ENCODE data around the gene FCER2.
"Not testable (repeated sequence)": the region's sequence is repeated elsewhere in the genome, so short reads cannot be mapped to it uniquely, and the experiment has no call there.

The FCER2 gene

DNA sequence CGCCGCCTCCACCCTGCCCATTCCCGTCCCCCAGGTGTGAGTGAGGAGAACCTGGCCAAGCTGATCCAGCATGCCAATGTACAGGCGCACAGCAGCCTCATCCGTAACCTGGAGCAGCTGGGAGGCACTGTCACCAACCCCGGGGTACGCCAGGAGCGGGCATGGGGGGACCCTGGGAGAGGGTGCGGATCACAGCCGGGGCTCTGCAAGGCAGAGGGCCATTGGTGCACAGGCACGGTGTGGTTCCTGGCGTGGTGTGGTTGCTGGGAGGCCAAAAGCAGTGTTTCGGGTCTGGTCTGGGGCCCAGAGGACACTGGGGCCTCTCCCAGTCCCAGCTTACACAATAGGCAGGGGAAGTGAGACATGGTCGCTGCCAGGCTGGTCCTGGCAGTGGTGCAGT lies 56.8 kb downstream of the FCER2 start:
- no peak for DNase-seq

DNA sequence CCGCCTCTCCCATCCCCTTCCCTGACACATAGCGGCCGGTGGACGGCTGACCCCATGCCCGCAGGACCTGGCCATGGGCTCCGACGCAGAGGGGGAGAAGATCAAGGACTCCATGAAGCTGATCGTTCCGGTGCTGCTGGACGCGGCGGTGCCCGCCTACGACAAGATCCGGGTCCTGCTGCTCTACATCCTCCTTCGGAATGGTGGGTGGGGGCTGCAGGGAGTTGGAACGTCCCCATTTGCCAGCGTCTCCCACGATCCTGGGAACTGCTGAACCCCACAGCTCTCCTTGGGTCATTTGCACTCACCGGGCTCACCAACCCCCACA lies 57.4 kb downstream of the FCER2 start:
- no peak for DNase-seq

- not testable (repeated sequence) for DNase-seq
Measured at GRCh38 chr19:7643629-7644549, 58.0 kb downstream of the FCER2 start.

DNA sequence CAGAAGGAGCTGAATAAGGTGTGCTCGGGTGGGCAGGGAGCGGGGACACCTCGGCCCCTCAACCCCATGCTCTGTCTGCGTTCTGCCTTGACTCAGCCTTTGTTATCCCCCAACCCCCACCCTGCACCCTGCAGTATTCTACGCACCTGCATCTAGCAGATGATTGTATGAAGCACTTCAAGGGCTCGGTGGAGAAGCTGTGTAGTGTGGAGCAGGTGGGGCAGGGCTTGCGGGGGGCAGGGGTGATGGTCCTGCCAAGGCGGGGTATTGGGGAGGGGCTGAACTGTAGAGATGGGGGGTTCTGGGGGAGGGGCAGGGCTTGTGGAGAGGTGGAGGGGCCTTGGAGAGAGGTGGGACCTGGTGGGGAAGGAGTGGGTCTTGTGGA lies 58.9 kb downstream of the FCER2 start:
- DNase-seq, result no peak

DNA sequence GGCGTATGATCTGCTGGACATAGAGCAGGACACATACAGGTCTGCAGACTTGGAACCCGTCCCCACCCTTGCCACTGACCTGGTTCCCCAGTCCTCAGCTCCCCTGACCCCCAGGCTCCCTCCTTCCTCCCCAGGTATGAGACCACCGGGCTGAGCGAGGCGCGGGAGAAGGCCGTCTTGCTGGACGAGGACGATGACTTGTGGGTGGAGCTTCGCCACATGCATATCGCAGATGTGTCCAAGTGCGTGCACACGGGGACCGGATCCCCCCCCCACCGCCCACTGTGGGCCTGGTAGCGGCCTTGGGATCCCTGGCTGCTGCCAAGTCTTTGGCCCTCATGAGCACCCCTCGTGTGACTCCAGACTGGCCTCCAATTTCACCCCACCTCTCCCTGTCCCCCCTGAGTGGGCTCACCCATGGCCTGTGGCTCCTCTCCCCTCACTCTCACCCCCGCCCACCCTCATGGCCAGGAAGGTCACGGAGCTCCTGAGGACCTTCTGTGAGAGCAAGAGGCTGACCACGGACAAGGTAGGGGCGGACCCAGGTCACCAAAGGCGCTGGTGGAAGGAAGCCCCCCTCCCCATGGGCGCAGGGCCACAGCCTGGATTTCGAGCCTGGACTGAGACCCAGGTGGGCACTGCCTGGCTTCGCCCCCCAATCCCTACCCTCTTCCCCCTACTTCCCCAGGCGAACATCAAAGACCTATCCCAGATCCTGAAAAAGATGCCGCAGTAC lies 59.5 kb downstream of the FCER2 start:
- DNase-seq, result no peak

DNA sequence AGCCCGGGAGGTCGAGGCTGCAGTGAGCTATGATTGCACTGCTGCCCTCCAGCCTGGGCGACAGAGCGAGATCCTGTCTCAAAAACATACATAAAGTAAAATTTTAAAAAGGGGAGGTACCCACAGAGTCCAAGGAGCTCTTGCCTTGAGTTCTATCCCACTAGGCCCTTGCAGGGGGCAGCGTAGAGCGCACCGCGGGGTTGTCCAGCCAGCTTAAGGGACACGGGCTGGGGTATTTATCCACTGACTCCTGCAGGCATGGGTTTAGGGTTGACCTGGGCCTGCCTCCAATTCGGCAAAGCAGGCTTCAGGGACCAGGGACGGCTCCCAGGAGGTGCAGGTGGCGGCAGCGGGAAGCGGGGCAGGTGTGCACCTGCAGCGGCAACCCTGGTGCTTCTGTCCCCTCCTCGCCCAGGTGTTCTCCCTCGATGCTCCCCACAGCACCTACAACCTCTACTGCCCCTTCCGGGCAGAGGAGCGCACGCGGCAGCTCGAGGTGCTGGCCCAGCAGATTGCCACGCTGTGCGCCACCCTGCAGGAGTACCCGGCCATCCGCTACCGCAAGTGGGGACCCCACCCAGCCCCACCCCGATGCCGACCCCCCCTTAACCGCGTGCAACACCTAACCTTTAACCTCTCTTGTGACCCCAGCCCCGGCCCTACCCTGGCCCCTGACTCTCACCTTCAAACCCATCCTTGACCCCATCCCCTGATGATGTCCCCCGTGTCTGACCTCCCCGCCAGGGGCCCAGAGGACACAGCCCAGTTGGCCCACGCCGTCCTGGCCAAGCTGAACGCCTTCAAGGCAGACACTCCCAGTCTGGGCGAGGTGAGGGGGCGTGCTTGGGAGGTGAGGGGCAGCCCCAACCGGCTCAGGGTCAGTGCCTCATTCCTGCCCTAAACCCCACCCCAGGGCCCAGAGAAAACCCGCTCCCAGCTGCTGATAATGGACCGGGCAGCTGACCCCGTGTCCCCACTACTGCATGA lies 60.3 kb downstream of the FCER2 start:
- DNase-seq, result no peak

DNA sequence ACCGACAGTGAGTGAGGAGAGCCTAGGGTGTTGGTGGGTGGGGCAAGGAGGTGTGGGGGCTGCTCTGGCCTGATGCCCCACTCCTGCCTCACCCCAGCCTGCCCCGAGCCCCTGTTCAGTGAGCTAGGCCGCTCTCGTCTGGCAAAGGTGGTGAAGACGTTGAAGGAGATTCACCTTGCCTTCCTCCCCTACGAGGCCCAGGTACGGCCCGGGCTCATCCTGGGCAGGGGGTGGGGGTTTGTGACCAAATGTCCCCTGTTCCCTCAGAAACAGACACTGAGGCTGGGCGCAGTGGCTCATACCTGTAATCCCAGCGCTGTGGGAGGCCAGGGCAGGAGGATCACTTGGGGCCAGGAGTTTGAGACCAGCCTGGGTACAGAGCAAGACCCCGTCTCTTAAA lies 61.1 kb downstream of the FCER2 start:
- no peak for DNase-seq

DNA sequence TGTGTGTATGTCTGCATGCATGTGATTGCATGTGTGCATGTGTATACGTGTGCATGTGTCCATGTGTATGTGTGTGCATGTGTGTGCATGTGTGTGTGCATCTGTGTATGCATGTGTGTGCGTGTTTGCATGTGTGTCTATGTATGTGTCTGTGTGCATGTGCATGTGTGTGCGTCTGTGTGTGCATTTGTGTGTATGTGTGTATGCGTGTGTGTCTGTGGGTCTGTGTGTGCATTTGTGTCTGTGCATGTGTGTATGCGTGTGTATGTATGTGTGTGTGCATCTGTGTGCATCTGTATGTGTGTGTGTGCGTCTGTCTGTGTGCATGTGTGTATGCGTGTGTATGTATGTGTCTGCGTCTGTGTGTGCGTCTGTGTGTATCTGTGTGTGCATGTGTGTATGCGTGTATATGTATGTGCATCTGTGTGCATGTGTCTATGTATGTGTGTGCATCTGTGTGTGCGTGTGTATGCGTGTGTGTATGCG lies 62.0 kb downstream of the FCER2 start:
- DNase-seq, result no peak

GRCh38 chr19:7638802-7639465 lies 63.0 kb downstream of the FCER2 start:
- no peak for DNase-seq
